HG03064 (cell line): ENCODE measurements around the gene PTGDR2.

ENCODE experiments used
- ATAC-seq: cut with Tn5 transposase; IDR thresholded peaks from one replicate; pipeline ENCODE4 v1.9.1; 2021; ENCODE audit warnings: low read depth; ENCODE audit not compliant: unreplicated experiment

PTGDR2 gene

GRCh38 chr11:60855726-60856633 is at the start of gene PTGDR2:
Gene PTGDR2, minus strand, starts transcription at chr11:60855950. Its CDS starts 2,228 bp downstream, at chr11:60853722.
- ATAC-seq: no peak

- no peak for ATAC-seq
These were observed 49.3 kb upstream of the PTGDR2 start for GRCh38 chr11:60905047-60905446.

- no peak for ATAC-seq
These were observed 46.9 kb upstream of the PTGDR2 start for GRCh38 chr11:60902625-60903024.

GRCh38 chr11:60900673-60901404 is 45.1 kb upstream of the PTGDR2 start:
- no peak for ATAC-seq

GRCh38 chr11:60899977-60900376 is 44.2 kb upstream of the PTGDR2 start:
- ATAC-seq: no peak

GRCh38 chr11:60899046-60899936 is 43.5 kb upstream of the PTGDR2 start:
- ATAC-seq: no peak

GRCh38 chr11:60897496-60897895 is 41.7 kb upstream of the PTGDR2 start:
- ATAC-seq: no peak

GRCh38 chr11:60895687-60896086 is 39.9 kb upstream of the PTGDR2 start:
- ATAC-seq: no peak

- no peak for ATAC-seq
These were observed 35.5 kb upstream of the PTGDR2 start for GRCh38 chr11:60891103-60891741.

- no peak for ATAC-seq
These were observed 34.9 kb upstream of the PTGDR2 start for GRCh38 chr11:60890696-60891095.

GRCh38 chr11:60889869-60890311 is 34.1 kb upstream of the PTGDR2 start:
- ATAC-seq: no peak

GRCh38 chr11:60887556-60887955 is 31.8 kb upstream of the PTGDR2 start:
- ATAC-seq: no peak

- ATAC-seq: no peak
These were observed 25.0 kb upstream of the PTGDR2 start for GRCh38 chr11:60880643-60881282.

GRCh38 chr11:60879971-60880588 is 24.3 kb upstream of the PTGDR2 start:
- ATAC-seq: no peak

GRCh38 chr11:60879104-60879503 is 23.4 kb upstream of the PTGDR2 start:
- no peak for ATAC-seq

- no peak for ATAC-seq
These were observed 22.7 kb upstream of the PTGDR2 start for GRCh38 chr11:60878245-60879101.

- ATAC-seq: no peak
These were observed 20.4 kb upstream of the PTGDR2 start for GRCh38 chr11:60876168-60876485.

GRCh38 chr11:60875366-60876167 is 19.8 kb upstream of the PTGDR2 start:
- no peak for ATAC-seq
